GM12878 (cell line): ENCODE results near the gene ARTN. TPM values are rescaled to one million over a fixed set of nuclear protein-coding genes. Genes with fewer than 3 reads are reported as not detected.

Experiments used
- ATAC-seq: fragments of 200-7000 bp; cut with Tn5 transposase; 3 replicates; pipeline ENCODE4 v1.9.1; 2020; ENCODE audit warnings: mild to moderate bottlenecking, moderate library complexity
- BruUV-seq: library from RNA; stranded (reverse); fragments of 400-500 nt; replicated peaks from 2 replicates; lab custom pipeline; 2021; lab: Mats Ljungman, UMichigan
- CTCF ChIA-PET: fragments of 300-600 bp; sonication (Branson Sonifier 250); formaldehyde crosslinking; extraction: SDS; loops from one replicate; lab custom pipeline; 2021; ENCODE audit warnings: inconsistent platforms; lab: Yijun Ruan, JAX
- POLR2A ChIA-PET: fragments of 350-600 bp; formaldehyde crosslinking; extraction: SDS; loops from one replicate; lab custom pipeline; 2021; ENCODE audit warnings: inconsistent platforms; lab: Charles Lee
- RAD21 ChIA-PET: fragments of 300-600 bp; sonication (Branson Sonifier 250); formaldehyde crosslinking; loops from one replicate; lab custom pipeline; 2023; ENCODE audit warnings: antibody characterized with exemption; ENCODE audit not compliant: unreplicated experiment; lab: Charles Lee
- SMC1A ChIA-PET: fragments of 300-600 bp; sonication (Branson Sonifier 250); formaldehyde crosslinking; loops from one replicate; lab custom pipeline; 2023; ENCODE audit not compliant: unreplicated experiment, uncharacterized antibody; lab: Charles Lee
- DNase-seq: peaks from one replicate; pipeline ENCODE4 v3.0.0-alpha.2; 2011; ENCODE audit warnings: low read depth, low spot score
- FAIRE-seq: peaks from 3 replicates; lab custom pipeline; 2011; peaks lifted over from hg19 to GRCh38; lab: Jason Lieb, UNC
- H2AFZ ChIP-seq: 2 replicates; pipeline ENCODE4 v1.6.0; 2011; ENCODE audit warnings: low read depth, low read length, control low read depth; ENCODE audit not compliant: control insufficient read depth
- H3K27ac ChIP-seq: 2 replicates; pipeline ENCODE4 v1.5.1; 2011; ENCODE audit warnings: control low read depth; ENCODE audit not compliant: control insufficient read depth, insufficient read depth
- H3K27me3 ChIP-seq, 2 experiments: replicated peaks in 1 of 2; 2 replicates each; pipeline versions ENCODE4 v1.6.0 to v1.6.1; 2011; ENCODE audit warnings: low read length in 1 of 2; ENCODE audit not compliant: control insufficient read depth in 2 of 2, insufficient read depth in 2 of 2
- H3K36me3 ChIP-seq, 2 experiments: 2 replicates each; pipeline ENCODE4 v1.5.1; 2011; ENCODE audit warnings: low read length in 1 of 2; ENCODE audit not compliant: control insufficient read depth in 2 of 2, insufficient read depth in 2 of 2
- H3K4me1 ChIP-seq: 2 replicates; pipeline ENCODE4 v1.6.1; 2011; ENCODE audit warnings: mild to moderate bottlenecking, low read length, moderate library complexity, mixed read lengths; ENCODE audit not compliant: control insufficient read depth, insufficient read depth
- H3K4me2 ChIP-seq: 2 replicates; pipeline ENCODE4 v1.6.0; 2011; ENCODE audit warnings: control low read depth; ENCODE audit not compliant: control insufficient read depth, insufficient read depth
- H3K4me3 ChIP-seq: fragments of 200-600 bp; sonication (generic); 2 replicates; pipeline ENCODE4 v1.5.1; 2016
- H3K79me2 ChIP-seq: 2 replicates; pipeline ENCODE4 v1.6.0; 2011; ENCODE audit warnings: low read length; ENCODE audit not compliant: control insufficient read depth, insufficient read depth
- H3K9ac ChIP-seq: 2 replicates; pipeline ENCODE4 v1.8.0; 2011; ENCODE audit warnings: low read length, control low read depth, mixed read lengths; ENCODE audit not compliant: control insufficient read depth, insufficient read depth
- H3K9me3 ChIP-seq: replicated peaks from 3 replicates; pipeline ENCODE4 v1.5.1; 2011; ENCODE audit warnings: mild to moderate bottlenecking, low read length; ENCODE audit not compliant: control insufficient read depth, insufficient read depth
- H4K20me1 ChIP-seq: 2 replicates; pipeline ENCODE4 v1.6.0; 2011; ENCODE audit not compliant: control insufficient read depth, insufficient read depth
- BMI1 ChIP-seq: fragments of 450-650 bp; IDR thresholded peaks from 2 replicates; pipeline ENCODE4 v1.6.1; 2016; ENCODE audit warnings: mild to moderate bottlenecking, moderate library complexity, borderline replicate concordance
- CHD4 ChIP-seq: fragments of 200-600 bp; sonication (generic); IDR thresholded peaks from 2 replicates; pipeline ENCODE4 v1.6.1; 2016; ENCODE audit warnings: mild to moderate bottlenecking
- CTCF ChIP-seq, 3 experiments: IDR thresholded peaks in 2 of 3; conservative IDR thresholded peaks in 1 of 3; 2 replicates each; pipeline ENCODE4 v1.5.1; 2011; ENCODE audit warnings: low read depth in 3 of 3, low read length in 3 of 3, mild to moderate bottlenecking in 3 of 3, control low read depth in 2 of 3, moderate library complexity in 2 of 3, inconsistent platforms in 1 of 3, mixed read lengths in 1 of 3; ENCODE audit not compliant: control insufficient read depth in 2 of 3, insufficient read depth in 1 of 3; ENCODE audit errors: extremely low read depth in 1 of 3
- IKZF1 ChIP-seq: fragments of 450-650 bp; conservative IDR thresholded peaks from 2 replicates; pipeline ENCODE4 v1.6.1; 2017; ENCODE audit warnings: antibody characterized with exemption, mild to moderate bottlenecking
- MXI1 ChIP-seq: fragments of 150-350 bp; IDR thresholded peaks from 2 replicates; pipeline ENCODE4 v1.6.1; 2011; ENCODE audit warnings: low read depth, mild to moderate bottlenecking, inconsistent platforms, low read length, improper control_type of control experiment
- RUNX3 ChIP-seq: IDR thresholded peaks from 2 replicates; pipeline ENCODE4 v1.6.1; 2012; ENCODE audit warnings: low read length, inconsistent platforms
- SPI1 ChIP-seq: IDR thresholded peaks from 2 replicates; pipeline ENCODE4 v1.6.1; 2011; ENCODE audit warnings: low read depth, mild to moderate bottlenecking, low read length, moderate library complexity, borderline replicate concordance; ENCODE audit not compliant: insufficient read depth
- SRF ChIP-seq, 2 experiments: IDR thresholded peaks; 2 replicates each; pipeline ENCODE4 v1.6.1; 2011; ENCODE audit warnings: low read depth in 2 of 2, low read length in 2 of 2, mild to moderate bottlenecking in 1 of 2, moderate library complexity in 1 of 2
- YY1 ChIP-seq: IDR thresholded peaks from 2 replicates; pipeline ENCODE4 v1.6.1; 2011; ENCODE audit warnings: low read depth, mild to moderate bottlenecking, low read length
- WGBS: methylation state at CpG from one replicate; pipeline ENCODE4 v1.1.6; 2016; ENCODE audit warnings: low lambda C conversion rate; ENCODE audit not compliant: insufficient replicate concordance, insufficient coverage; ENCODE audit errors: missing lambda C conversion rate; 5-methylcytosine and 5-hydroxymethylcytosine counted together
- in situ Hi-C: fragments of 300-500 bp; cut with MboI; formaldehyde crosslinking; loops from 9 replicates; pipeline ENCODE4 v1.14.3; 2018; ENCODE audit warnings: mixed read lengths
- intact Hi-C: fragments of 100-400 bp; cut with micrococcal nuclease; formaldehyde crosslinking; loops from one replicate; pipeline ENCODE4 v1.14.2; 2022; ENCODE audit not compliant: unreplicated experiment
- polyA plus RNA-seq, 11 experiments: library from polyadenylated mRNA; depleted of rRNA in 4 of 11; unstranded in 6 of 11; stranded (reverse) in 5 of 11; fragments of >200 nt; fragmentation: Nextera tagmentation in 4 of 11; fragmentation: Illumina TruSeq in 1 of 11; extraction: Ambion mirVana in 4 of 11; extraction: Trizol in 1 of 11; gene quantifications; 1 replicate in 1 of 11; 2 replicates in 10 of 11; pipeline versions ENCODE4 v1.2.1 to v1.2.3, GENCODE V29; 2011 to 2016; ENCODE audit warnings: inconsistent platforms in 2 of 11, missing spikeins in 2 of 11, low read depth in 1 of 11
- total RNA-seq, 4 experiments: library from RNA; depleted of rRNA in 3 of 4; stranded (reverse); fragments of >200 nt in 3 of 4; fragmentation: Illumina TruSeq in 1 of 4; extraction: Trizol in 1 of 4; gene quantifications; 2 replicates each; pipeline versions ENCODE4 v1.2.1 to v1.2.3, GENCODE V29; 2013 to 2021

The ARTN gene
- total and polyA plus RNA-seq, 10 of the 15 experiments (the other 5 are each of a cell fraction or from before 2014, with no cell fraction given) = 0.06 to 2.1 (median 0.34) TPM; not detected in 1

GRCh38 chr1:43975249-43975961 is 41.8 kb downstream of the ARTN start (continued):
- no peak for TF ChIP-seq BMI1
- no peak for TF ChIP-seq SRF (IDR thresholded peaks at IDR 0.05; ENCODE audit: low read depth in 2 of 2, low read length in 2 of 2)
- peak; percentile 50; the same call in 1 of the 2 replicates for TF ChIP-seq YY1
- peak; percentile 21; the same call in 1 of the 2 replicates for TF ChIP-seq RUNX3
- TF ChIP-seq MXI1 = peak; percentile 17; the same call in 1 of the 2 replicates
- no peak for TF ChIP-seq IKZF1
- TF ChIP-seq SPI1 = peak; percentile 85

GRCh38 chr1:43976045-43976444 is 42.4 kb downstream of the ARTN start:
- ATAC-seq (no peak), DNase-seq (no peak), FAIRE-seq (no peak)
- RAD21 ChIA-PET = interaction anchor here (1.5 to 3.0 kb wide), 2 partner anchors 14 to 212 kb away, joined by 4 to 10 read pairs; no protein-coding TSS in a partner anchor
- CTCF ChIA-PET = interaction anchor here (0.6 to 1.0 kb wide), 4 partner anchors 13 to 62 kb away, joined by 3 to 4 read pairs (median 3); no protein-coding TSS in a partner anchor
- Histone ChIP-seq H3K4me3 (peak overlapping the region; percentile 95), H3K27me3 (no peaks in the 10 kb centered on the region), H2AFZ (no peak overlapping the region), H3K4me2 (peak overlapping the region; percentile 84), H3K27ac (peak overlapping the region; percentile 73), H3K9me3 (no peaks in the 10 kb centered on the region), H3K36me3 (peaks cover 11 to 15% of the 10 kb centered on the region in 2 experiments), H3K4me1 (peaks cover 33% of the 10 kb centered on the region), H4K20me1 (no peaks in the 10 kb centered on the region), H3K79me2 (peaks cover 49% of the 10 kb centered on the region), H3K9ac (peak overlapping the region; percentile 88)
- intact Hi-C loops = no loop called here
- BruUV-seq = no TSS peak
- POLR2A ChIA-PET = interaction anchor here (0.9 to 3.8 kb wide), 4 partner anchors 15 to 46 kb away, joined by 3 to 18 read pairs (median 6); partner anchors contain the start of genes CCDC24 and IPO13
- no peak for TF ChIP-seq CHD4
- no peak for TF ChIP-seq IKZF1
- 0 out of 6 replicates have a peak, but pooled peaks of 1 of the 3 experiments have one; percentile 22 for TF ChIP-seq CTCF (IDR thresholded peaks at IDR 0.05 in 2 of 3, conservative IDR thresholded peaks at IDR 0.05 in 1 of 3; ENCODE audit: control insufficient read depth in 2 of 3, extremely low read depth in 1 of 3, insufficient read depth in 1 of 3, low read depth in 3 of 3, low read length in 3 of 3)
- SMC1A ChIA-PET = interaction anchor here (0.9 to 1.5 kb wide), 4 partner anchors 15 to 41 kb away, joined by 3 to 4 read pairs (median 3); no protein-coding TSS in a partner anchor
- WGBS = 77% methylated on average over 4 of the region's 4 CpGs
- in situ Hi-C loops = no loop called here
